HG02798 (cell line): Measurements from ENCODE around the gene KIF26A.

Experiments used
- ATAC-seq: cut with Tn5 transposase; IDR thresholded peaks from one replicate; pipeline ENCODE4 v1.9.1; 2021; ENCODE audit warnings: mild to moderate bottlenecking; ENCODE audit not compliant: unreplicated experiment, poor library complexity

The KIF26A gene

DNA sequence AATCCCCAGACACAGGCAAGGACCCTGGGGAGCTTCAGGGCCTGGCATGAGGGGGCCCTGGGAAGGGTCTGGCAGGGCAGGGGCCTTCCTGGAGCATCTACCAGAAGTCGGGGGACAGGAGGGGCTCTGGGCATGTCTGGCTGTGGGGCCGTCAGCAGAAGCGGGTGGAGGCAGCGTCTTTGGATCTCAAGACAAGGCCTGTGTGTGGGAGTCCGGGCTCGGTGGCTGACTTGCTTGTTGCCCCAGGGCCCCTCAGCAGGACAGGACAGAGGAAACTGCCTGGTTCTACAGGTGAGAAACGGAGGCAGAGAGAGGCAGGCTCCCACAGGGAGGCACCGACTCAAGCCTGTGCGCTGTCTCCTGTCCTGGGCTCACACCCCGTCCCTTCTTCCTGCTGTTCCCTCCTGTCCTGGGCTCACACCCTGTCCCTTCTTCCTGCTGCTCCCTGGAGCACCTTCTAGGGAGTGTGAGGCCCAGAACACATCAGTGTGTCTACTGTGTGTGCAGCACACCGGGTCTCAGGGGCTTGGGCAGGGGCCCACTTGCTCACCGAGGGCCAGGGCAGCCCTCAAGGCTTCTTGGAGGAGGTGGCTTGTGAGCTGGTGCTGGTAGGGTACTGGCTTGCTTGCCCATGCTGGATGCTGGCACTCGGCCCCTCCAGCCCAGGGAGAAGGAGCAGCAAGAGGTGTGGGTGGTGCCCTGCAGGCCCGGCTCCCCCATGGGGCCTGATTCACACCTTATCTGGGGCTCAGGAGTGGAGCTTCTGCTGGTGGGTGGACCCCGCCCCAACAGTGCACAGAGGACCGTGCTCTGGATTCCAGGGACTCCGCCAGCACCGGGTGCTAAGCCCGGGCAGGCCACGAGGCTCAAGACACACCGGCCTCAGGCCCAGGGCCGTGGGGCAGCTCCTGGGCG lies 38.0 kb upstream of the KIF26A start:
- ATAC-seq = no peak

DNA sequence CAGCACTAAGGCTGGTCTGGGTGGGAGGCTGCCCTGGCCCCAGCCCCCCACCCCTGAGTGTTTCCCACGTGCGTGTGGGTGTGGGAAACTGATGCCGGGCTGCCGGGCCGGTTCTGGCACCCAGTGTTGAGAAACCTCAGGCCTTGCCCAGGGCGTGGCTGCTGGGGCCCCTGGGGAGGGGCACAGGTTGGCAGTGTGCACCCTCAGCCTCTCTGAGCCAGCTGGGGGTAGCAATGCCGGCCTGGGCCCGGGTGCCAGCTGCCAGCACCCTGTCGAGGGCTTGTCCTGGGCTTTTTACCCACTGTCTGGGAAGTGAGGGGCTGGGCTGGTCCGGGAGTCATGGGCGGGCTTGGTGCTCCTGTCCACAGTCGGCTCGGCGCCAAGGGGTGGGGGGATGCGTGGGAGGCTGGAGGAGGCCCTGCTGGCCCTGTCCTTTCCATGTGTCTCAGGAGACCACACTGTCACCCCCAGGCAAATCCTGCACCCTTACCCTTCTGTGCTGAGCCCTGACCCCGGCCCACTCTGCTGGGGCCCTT lies 37.2 kb upstream of the KIF26A start:
- no peak for ATAC-seq

DNA sequence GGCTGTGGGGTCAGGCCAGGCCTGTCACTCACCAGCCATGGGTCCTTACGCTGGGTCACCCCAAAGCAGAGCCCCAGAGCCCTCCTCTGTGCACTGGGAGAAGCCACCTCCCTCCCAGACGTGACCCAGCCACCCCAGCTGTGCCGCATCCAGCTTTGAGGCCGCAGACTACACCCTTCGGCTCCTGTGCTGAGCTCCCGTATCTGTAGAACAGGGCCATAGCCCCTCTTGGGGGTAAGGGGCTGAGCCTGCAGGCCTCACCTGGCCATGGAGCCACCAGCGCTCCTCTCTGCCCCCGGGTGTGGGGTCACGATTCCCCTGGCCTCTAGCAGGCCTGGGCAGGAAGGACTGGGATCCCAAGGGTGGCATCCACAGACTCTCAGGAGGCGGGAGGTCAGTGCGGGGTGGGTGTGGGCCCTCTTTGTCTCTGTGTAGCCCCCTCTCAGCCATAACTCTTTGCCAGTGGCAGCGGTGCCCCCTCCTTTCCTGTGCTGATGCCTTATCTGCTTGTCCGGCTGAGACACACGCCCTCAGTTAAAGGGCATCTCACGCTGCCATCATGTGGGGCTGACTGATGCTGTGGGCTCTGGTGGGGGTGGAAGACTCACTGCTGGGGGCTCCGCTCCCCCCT lies 36.6 kb upstream of the KIF26A start:
- ATAC-seq = no peak

DNA sequence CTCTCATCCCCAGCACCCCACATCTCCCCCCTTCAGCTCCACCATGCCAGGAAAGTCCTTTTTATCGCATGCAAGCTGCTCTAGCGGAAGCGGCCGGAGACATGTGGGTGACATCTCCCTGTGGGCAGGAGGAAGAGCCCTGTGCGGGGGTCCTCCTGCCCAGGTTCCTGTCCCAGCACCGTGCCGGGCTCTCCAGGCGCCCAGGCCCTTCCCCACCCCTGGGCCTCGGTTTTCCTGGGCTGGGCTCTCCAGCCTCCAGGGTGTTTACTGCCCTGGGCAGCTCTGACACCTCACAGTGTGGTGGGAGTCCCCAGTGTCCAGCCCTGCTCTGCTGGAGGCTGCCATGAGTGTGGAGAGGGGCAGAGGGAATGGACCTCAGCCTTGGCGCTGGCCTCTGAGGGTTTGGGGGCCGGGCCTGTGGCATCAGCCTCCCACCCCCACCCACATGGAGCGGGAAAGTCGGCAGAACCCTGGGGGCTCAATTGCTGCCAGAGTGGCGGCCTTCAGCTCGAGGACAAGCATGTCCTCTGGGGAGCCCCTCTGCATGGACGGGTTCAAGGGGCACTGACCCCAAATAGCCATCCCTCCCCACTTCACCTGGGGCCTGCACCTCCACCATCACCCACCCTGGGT lies 36.0 kb upstream of the KIF26A start:
- ATAC-seq = no peak

DNA sequence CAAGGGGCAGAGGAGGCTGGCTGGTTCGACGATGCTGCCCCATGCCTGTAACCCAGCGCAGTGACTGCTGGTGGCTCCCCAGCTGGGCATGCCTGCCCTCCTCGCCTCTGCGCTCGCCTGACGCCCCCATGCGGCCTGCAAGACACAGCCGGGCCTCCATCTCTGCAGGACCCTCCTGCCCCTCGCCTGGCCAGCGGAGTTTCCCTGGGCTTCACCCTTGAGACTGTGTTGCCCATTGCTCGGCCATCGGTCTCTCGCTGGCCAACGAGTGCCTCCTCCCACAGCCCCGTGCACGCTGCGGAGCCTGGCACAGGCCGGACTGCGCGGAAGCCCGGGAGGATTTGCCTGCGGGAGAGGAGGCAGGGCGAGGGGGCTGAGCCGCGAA lies 35.3 kb upstream of the KIF26A start:
- ATAC-seq = no peak

DNA sequence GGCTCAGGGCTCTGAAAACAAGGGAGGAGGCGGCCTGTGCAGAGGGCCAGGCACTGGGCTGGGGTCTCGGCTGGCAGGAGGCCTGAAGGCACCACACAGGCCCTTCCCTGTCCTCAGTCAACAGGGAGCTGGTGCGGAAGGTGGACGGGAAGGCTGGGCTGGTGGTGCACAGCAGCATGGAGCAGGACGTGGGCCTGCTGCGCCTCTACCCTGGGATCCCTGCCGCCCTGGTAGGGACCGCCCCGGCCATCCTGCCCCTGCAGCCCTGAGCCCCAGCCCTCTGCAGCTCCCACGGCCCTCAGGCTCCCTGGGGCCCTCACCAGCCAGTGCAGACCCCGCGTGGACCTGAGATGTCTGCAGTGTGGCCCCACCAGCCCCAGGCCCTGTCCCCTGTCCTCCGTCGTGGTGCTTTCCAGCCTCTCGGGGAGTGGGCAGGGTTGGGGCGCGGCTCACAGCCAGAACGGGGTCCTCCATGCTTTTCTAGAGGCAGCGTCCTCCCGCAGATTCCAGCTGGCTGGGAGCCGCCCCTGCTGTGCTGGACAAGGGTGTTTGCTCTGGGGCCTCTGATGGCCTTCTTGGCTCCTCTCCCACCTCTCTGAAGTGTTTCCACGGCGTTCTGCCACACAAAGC lies 34.8 kb upstream of the KIF26A start:
- no peak for ATAC-seq

DNA sequence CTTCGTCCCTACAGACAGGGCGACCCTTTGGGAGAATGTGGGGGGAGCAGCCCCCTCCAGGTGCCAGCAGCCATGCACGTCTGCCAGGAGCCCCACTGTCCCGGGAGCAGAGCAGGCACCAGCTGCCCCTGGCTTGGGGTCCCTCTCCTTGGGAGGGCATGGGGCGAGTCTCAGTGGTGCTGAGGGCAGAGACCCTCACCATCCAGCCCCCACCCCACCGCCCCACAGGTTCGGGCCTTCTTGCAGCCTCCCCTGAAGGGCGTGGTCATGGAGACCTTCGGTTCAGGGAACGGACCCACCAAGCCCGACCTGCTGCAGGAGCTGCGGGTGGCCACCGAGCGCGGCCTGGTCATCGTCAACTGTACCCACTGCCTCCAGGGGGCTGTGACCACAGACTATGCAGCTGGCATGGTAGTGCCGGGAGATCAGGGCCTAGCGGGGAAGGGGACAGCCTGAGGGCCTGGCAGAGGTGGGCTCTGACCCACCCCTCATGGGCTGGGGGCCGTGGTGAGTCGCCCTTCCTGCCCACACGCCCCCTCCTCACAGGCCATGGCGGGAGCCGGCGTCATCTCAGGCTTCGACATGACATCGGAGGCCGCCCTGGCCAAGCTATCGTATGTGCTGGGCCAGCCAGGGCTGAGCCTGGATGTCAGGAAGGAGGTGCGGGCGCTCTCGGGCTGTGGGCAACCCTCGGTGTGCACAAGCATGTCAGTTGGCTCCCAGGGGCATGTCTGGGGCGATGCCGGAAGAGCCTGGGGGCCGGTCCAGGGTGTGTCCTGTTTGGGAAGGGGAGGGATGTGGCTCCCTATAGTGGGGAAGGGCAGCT lies 34.1 kb upstream of the KIF26A start:
- no peak for ATAC-seq

DNA sequence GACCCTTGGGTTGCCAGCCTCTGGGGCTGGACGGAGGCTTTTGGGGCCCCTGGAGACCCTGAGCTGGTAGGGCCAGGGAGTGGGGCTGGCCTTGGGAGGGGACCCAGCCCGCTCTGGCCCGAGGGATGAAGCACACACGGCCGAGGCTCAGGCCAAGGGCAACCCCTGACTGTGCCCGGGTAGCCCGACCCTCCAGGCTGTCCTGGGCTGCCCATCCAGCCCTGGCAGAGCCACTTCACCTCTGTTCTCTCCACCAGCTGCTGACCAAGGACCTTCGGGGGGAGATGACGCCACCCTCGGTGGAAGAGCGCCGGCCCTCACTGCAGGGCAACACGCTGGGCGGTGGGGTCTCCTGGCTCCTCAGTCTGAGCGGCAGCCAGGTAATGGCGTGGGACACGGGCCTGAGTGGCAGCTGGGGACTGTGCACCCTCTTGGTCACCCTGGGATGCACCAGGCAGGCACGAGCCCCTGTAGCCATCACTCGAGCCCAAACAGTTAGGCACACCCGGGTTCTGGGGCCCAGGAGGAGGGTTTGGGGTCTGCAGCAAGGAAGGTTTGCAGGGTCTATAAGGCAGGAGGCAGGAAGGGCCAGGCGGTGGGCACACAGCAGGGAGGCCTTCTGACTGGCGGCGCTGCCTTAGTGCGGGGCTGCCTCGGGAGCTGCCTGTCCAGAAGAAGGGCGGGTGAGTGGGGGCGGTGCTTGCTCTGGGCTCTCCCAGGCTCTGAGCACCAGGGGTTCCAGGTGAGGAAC lies 33.1 kb upstream of the KIF26A start:
- ATAC-seq = no peak

DNA sequence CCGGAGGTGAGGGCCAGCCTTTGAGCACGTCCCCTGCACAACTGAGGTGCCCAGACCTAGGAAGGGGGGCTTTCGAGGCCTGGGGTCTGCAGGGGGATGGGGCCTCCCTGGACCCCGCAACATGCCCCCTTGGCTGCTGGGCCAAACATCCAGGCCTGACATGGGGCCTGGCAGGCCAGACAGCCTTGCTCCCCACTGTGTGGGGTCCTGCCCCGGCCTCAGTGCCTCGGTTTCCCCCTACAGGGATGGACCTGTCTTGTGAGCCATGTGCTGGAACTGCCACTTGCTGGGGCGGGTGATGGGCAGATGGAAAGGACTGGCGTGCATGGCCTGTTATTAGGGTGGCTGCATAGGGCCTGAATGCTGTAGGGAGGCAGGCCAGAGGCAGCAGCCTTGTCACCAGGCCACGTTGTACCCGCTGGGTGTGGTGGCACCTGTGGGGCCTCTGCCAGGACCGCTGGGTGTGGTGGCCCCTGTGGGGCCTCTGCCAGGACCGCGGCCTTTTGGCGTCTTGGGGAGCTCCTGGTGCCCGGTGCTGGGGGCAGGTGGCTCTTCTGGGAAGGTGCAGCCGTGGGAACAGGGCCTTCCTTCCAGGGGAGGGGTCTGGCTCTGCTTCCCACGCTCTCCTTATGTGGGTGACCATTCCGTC lies 32.4 kb upstream of the KIF26A start:
- ATAC-seq = no peak

DNA sequence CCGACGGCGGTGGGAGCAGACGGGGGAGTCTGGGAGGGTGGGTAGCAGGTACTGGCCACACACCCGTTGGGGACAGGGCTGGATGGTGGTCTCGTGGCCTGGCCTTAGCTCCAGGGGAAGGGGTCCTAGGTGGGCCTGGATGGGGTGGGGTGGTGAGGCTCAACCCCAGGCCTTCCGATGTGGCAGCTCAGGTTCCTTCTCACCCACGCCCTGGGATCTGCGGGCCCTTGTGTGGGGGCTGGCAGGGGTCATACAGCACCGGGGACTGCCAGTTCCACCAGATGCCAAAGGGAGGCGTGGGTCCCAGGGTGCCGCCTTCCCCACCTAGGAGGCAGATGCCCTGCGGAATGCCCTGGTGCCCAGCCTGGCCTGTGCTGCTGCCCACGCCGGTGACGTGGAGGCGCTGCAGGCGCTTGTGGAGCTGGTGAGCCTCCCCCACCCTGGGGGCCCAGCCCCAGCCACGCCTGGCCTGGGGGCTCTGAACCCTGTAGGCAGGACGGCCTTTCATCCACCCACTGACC lies 31.9 kb upstream of the KIF26A start:
- ATAC-seq = no peak

DNA sequence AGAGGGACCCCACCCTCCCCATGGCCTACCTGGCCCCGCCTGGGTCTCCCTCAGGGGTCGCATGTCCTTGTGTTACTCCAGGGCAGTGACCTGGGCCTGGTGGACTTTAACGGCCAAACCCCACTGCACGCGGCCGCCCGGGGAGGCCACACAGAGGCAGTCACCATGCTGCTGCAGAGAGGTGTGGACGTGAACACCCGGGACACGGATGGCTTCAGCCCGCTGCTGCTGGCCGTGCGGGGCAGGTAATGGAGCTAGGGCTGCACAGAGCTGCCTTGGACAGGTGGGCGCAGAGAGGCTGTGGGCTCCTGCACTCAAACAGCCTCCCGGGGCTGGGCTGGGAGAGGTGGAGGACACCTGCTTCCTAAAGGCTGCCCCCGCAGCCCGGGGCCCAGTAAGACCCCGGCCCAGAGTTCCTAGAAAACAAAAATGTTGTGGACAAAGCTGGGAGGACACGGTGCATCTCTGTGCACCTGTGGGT lies 31.2 kb upstream of the KIF26A start:
- no peak for ATAC-seq

DNA sequence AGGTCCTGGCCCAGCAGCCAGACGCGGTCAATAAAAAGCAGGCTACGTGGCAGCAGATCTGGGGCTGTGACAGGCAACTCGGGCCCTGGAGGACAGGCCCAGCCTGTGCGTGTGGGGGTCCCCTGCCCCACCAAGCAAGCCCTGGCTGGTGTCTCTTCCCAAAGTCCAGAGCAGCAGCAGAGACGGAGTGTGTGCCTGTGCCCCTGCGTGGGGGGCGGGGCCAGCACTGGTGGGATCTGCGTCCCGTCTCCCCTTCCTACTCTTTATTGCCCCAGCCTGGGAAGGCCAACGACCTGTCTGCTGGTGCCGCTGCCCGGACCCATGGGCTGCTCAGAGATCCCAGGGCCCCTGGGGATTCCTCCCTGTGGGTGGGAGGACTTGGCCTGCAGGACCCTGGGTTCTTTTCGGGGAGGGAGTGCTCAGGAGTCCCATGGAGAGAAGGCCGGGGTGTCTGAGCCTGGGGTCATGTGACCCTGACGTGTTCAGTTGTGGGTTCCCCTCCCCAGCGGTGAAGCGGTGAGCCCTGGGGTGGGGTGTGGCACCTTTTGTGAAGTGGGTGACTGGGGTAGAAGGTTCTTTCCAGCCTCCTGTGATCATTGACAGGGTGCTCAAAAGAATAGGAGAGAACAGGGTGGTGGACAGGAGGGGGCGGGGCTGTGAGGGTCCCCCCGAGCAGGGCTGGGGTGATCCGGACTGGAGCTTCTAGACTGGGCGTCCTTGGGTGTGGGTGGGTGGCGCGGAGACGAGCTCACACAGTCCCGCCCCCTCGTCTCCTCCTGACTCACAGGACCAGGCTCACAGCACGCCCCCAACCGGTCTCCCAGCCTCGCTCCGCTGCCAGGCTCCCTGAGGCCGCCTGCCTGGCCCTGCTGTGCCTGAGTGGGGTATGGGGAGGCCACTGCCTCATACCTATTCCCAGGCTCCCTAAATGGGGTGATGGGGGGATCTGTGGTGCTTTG lies 30.5 kb upstream of the KIF26A start:
- ATAC-seq = no peak

DNA sequence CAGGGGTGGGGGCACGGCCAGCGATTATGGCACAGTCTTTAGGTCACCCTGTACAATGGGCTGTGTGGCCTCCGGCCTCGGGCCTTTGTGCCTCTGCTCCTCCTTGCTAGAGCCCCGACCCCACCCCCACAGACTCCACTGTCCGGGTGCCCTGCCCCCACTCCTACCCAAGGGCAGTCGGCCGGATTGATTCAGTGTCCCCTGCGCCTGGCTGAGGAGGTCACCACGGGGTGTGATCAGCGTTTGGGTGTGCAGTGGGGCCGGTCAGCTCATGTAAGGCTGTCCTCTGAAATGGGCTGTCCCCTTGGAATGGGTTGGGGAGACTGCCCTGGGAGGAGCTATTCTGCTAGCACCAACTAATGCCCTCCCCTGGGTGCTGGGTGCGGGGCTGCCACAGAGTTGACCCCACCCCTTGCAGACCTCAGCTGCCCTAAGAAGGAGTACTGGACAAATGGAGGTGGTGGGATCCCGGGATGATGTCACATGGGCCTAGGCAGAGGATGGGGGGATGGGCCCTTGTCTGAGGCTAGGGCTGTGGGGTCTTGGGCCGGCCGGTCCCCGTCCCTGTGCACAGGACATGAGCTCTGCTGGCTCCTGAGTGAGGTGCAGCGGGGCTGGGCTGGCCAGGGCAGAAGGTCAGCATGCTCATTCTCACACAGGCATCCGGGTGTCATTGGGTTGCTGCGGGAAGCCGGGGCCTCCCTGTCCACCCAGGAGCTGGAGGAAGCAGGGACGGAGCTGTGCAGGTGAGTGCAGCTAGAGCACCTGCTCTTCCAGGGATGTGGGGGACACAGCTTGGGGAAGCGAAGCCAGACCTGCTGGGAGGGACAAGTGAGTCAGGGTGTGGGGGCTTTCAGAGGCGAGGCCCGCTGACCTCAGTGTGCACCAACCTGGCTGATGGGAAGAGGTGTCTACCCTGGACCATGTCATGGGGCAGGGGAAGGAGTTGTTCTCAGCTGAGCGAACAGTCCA lies 29.5 kb upstream of the KIF26A start:
- no peak for ATAC-seq

DNA sequence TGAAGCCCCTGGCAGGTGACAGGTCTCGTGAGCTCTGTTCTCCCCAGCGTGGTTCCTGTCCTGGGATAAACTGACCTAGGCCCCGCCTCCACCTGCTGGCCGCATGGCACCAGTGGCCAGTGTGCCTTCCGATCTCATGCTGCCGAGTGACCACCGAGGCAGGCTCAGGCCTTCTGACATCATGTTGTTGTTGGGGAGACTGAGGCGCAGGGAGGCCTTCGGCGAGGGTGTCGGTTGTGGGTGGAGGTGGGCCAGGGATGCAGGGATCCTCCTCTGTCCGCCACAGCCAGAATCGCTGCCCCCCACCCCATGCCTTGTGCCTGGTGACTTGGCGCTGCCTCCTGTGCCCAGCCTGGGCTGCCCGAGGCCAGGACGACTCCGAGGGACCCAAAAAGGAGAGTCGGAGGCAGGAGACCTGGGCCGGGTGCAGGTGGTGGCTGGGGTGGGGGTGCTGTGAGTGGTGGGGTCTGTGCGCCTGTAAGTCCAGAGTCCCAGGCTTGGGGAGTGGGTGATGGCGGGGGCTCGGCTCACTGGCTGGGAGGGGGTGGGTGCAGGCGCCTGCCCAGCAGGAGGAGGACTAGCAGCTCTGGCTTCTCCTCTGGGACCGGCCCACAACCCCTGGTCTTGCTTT lies 28.5 kb upstream of the KIF26A start:
- no peak for ATAC-seq

DNA sequence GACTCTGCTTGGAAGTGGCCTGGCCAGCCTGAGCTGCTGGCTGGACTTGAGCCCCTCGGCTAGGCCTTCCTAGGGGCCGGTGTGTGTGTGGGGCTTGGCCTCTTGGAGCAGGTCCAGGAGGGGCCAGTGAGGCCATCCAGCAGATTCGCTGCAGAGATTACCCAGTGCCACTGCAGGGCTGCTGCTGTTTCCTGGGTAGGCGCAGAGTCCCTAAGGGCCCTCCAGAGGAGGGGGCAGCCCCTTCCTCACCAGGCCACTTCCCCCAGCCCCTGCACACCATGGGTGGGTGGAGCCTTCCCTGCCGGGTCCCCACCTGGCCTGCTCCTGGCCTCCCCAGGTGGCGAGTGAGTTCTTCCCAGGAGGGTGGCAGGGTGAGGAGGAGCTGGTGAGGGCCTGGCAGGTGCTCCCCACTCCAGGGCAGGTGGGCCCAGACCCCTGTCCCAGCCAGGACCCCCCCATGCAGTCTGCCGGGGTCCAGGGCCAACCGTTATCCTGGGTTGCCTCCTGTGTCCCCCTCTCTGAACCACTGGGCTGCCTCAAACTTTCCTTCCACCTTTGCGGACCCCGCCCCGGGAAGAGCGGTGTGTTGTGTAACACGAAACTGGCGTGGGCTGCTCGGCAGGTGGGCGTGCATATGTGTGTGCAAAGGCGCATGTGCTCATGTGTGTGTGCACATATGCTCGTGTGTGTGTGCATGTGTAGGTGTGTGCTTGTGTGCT lies 27.7 kb upstream of the KIF26A start:
- ATAC-seq = no peak
